HepG2 (cell line): ENCODE results near the gene ZFP69. TPM values are rescaled to one million over a fixed set of nuclear protein-coding genes. Genes with fewer than 3 reads are reported as not detected.

Source experiments
- ARNTL ChIP-seq: sonication (generic); formaldehyde crosslinking; IDR thresholded peaks from 2 replicates; pipeline ENCODE4 v1.4.0; 2020; ENCODE audit warnings: mild to moderate bottlenecking, missing genetic modification reagents
- ATF1 ChIP-seq: IDR thresholded peaks from 2 replicates; pipeline ENCODE4 v1.6.1; 2016; ENCODE audit warnings: mild to moderate bottlenecking, control low read depth
- CREB1 ChIP-seq, 2 experiments: fragments of 450-650 bp in 1 of 2; IDR thresholded peaks; 2 replicates each; pipeline ENCODE4 v1.6.1; 2016 to 2017; ENCODE audit warnings: control low read depth in 1 of 2, mild to moderate bottlenecking in 1 of 2, missing compliant biosample characterization in 1 of 2, missing genetic modification characterization in 1 of 2
- HMGA1 ChIP-seq: sonication (generic); formaldehyde crosslinking; conservative IDR thresholded peaks from 2 replicates; pipeline ENCODE4 v1.4.0; 2020; ENCODE audit warnings: missing genetic modification reagents
- HOXD1 ChIP-seq: sonication (generic); formaldehyde crosslinking; IDR thresholded peaks from 2 replicates; pipeline ENCODE4 v1.5.0; 2020; ENCODE audit warnings: missing genetic modification reagents
- MTA3 ChIP-seq: sonication (generic); formaldehyde crosslinking; IDR thresholded peaks from 2 replicates; pipeline ENCODE4 v1.4.0; 2020; ENCODE audit warnings: missing genetic modification reagents
- NR3C1 ChIP-seq: sonication (generic); formaldehyde crosslinking; IDR thresholded peaks from 2 replicates; pipeline ENCODE4 v1.4.0; 2020; ENCODE audit warnings: missing genetic modification reagents
- SIX4 ChIP-seq: sonication (generic); formaldehyde crosslinking; IDR thresholded peaks from 2 replicates; pipeline ENCODE4 v1.4.0; 2020; ENCODE audit warnings: missing genetic modification reagents
- YEATS2 ChIP-seq: sonication (generic); formaldehyde crosslinking; IDR thresholded peaks from 2 replicates; pipeline ENCODE4 v1.4.0; 2020; ENCODE audit warnings: missing genetic modification reagents, borderline replicate concordance
- ZFAT ChIP-seq: sonication (generic); formaldehyde crosslinking; conservative IDR thresholded peaks from 2 replicates; pipeline ENCODE4 v1.8.1; 2023; ENCODE audit warnings: missing genetic modification reagents, inconsistent platforms
- ZFP37 ChIP-seq: sonication (generic); formaldehyde crosslinking; IDR thresholded peaks from 2 replicates; pipeline ENCODE4 v1.4.0; 2020; ENCODE audit warnings: missing genetic modification reagents, borderline replicate concordance
- ZNF572 ChIP-seq: sonication (generic); formaldehyde crosslinking; IDR thresholded peaks from 2 replicates; pipeline ENCODE4 v1.5.1; 2020; ENCODE audit warnings: mild to moderate bottlenecking, missing genetic modification reagents
- ZNF737 ChIP-seq: sonication (generic); formaldehyde crosslinking; IDR thresholded peaks from 2 replicates; pipeline ENCODE4 v1.5.0; 2020; ENCODE audit warnings: missing genetic modification reagents, mild to moderate bottlenecking, borderline replicate concordance
- ZNF839 ChIP-seq: sonication (generic); formaldehyde crosslinking; IDR thresholded peaks from 2 replicates; pipeline ENCODE4 v1.4.0; 2020; ENCODE audit warnings: missing genetic modification reagents, mild to moderate bottlenecking, borderline replicate concordance
- ZSCAN30 ChIP-seq: sonication (generic); formaldehyde crosslinking; IDR thresholded peaks from 2 replicates; pipeline ENCODE4 v1.5.0; 2020; ENCODE audit warnings: mild to moderate bottlenecking, missing genetic modification reagents
- polyA plus RNA-seq, 8 experiments: library from polyadenylated mRNA; depleted of rRNA in 3 of 8; stranded (reverse) in 7 of 8; unstranded in 1 of 8; fragments of >200 nt; fragmentation: Illumina TruSeq in 4 of 8; extraction: Trizol in 4 of 8; gene quantifications; 2 replicates each; pipeline versions ENCODE4 v1.2.1 to v1.2.3, GENCODE V29; 2011 to 2016; ENCODE audit warnings: low read depth in 4 of 8, missing spikeins in 1 of 8, mixed read lengths in 1 of 8; ENCODE audit not compliant: insufficient read depth in 1 of 8
- total RNA-seq, 5 experiments: library from RNA; depleted of rRNA; stranded (reverse); fragments of >200 nt; fragmentation: Illumina TruSeq; extraction: Trizol; gene quantifications; 2 replicates each; pipeline ENCODE4 v1.2.3, GENCODE V29; 2016; ENCODE audit warnings: low read depth in 1 of 5
- TF ChIP-seq, protein P1 (sequence below): sonication (generic); formaldehyde crosslinking; IDR thresholded peaks from 2 replicates; pipeline ENCODE4 v1.5.1; 2020; ENCODE audit warnings: missing genetic modification reagents, mild to moderate bottlenecking, borderline replicate concordance
- TF ChIP-seq, protein P2 (sequence below): sonication (generic); formaldehyde crosslinking; IDR thresholded peaks from 2 replicates; pipeline ENCODE4 v1.4.0; 2020; ENCODE audit warnings: low read depth, mild to moderate bottlenecking, missing genetic modification reagents
- TF ChIP-seq, protein P3 (sequence below): sonication (generic); formaldehyde crosslinking; IDR thresholded peaks from one replicate; pipeline ENCODE4 v1.5.1; 2020; ENCODE audit warnings: mild to moderate bottlenecking, missing genetic modification reagents; ENCODE audit errors: not compliant biosample characterization

ZFP69 gene
- total and polyA plus RNA-seq, 2 of the 13 experiments (the other 11 are each of a cell fraction or from before 2014, with no cell fraction given), result 2.6 to 5.6 TPM

DNA sequence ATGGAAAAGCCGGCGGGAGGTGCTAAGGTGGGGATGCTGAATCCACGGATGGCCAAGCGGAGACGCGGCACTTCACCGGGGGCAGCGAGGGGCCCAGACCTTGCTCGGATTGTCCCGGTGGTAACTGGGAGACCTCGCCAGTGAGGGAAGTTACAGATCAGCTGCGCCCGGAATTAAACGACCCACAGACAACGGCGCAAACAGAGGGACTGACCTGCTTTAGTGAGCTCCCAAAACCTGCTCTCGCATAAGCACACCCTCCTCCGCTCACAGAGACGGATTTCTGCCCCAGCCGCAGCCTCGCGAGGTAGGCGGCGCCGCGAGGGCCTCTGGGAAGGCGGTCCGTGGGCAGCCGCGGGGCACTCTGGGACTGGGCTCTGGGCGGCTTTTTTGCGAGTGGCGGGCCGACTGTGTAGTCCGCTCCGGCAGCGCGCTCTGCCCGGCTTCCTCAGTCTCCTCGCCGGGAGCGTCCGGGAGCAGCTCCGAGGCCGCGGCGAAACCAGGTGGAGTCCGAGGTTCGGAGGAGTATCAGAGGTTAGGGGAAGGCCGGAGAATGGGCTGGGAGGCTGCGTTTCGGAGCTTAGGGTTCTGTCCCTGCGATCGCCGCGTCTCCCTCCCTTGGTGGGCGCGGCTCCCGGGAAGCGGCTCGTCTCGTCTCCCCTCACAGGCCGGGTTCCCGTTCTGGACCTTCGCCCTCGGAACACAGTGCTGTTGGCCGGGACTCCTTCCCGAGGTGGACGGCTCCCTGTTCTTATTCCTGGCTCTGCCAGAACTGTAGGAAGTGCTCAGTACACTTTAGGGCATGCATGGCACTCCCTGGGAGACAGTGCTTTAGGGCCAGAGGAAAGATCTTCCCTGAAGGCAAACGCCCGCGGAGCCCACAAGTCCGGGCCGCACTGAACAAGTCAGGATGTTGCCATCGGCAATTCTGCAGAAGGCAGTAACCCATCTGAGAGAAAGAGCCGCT is 31.6 kb downstream of the ZFP69 start, which contains the start of gene EXO5 (continued):
- TF ChIP-seq, protein P1, sequence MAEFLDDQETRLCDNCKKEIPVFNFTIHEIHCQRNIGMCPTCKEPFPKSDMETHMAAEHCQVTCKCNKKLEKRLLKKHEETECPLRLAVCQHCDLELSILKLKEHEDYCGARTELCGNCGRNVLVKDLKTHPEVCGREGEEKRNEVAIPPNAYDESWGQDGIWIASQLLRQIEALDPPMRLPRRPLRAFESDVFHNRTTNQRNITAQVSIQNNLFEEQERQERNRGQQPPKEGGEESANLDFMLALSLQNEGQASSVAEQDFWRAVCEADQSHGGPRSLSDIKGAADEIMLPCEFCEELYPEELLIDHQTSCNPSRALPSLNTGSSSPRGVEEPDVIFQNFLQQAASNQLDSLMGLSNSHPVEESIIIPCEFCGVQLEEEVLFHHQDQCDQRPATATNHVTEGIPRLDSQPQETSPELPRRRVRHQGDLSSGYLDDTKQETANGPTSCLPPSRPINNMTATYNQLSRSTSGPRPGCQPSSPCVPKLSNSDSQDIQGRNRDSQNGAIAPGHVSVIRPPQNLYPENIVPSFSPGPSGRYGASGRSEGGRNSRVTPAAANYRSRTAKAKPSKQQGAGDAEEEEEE (CRISPR knock-in tag), result no peak
- TF ChIP-seq ZNF737 (CRISPR knock-in tag) (no peak), NR3C1 (CRISPR knock-in tag) (no peak), ATF1 (CRISPR knock-in tag) (no peak), HMGA1 (CRISPR knock-in tag) (no peak), YEATS2 (CRISPR knock-in tag) (peak; percentile 96), SIX4 (CRISPR knock-in tag) (0 out of 2 replicates have a peak, but pooled peaks have one; percentile 50), ZFP37 (CRISPR knock-in tag) (0 out of 2 replicates have a peak, but pooled peaks have one; percentile 47), CREB1 (IDR thresholded peaks at IDR 0.05) (no peak), CREB1 (CRISPR knock-in tag; IDR thresholded peaks at IDR 0.05) (peak; percentile 79), ZSCAN30 (CRISPR knock-in tag) (no peak), ZNF839 (no peak), MTA3 (CRISPR knock-in tag) (no peak), ZNF572 (CRISPR knock-in tag) (no peak; the same call in 1 of the 2 replicates), ARNTL (no peak), HOXD1 (peak; percentile 93), ZFAT (CRISPR knock-in tag) (peak; percentile 74; the same call in 1 of the 2 replicates)
- TF ChIP-seq, protein P2, sequence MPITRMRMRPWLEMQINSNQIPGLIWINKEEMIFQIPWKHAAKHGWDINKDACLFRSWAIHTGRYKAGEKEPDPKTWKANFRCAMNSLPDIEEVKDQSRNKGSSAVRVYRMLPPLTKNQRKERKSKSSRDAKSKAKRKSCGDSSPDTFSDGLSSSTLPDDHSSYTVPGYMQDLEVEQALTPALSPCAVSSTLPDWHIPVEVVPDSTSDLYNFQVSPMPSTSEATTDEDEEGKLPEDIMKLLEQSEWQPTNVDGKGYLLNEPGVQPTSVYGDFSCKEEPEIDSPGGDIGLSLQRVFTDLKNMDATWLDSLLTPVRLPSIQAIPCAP (CRISPR knock-in tag), result peak; percentile 59; the same call in 1 of the 2 replicates
- TF ChIP-seq, protein P3, sequence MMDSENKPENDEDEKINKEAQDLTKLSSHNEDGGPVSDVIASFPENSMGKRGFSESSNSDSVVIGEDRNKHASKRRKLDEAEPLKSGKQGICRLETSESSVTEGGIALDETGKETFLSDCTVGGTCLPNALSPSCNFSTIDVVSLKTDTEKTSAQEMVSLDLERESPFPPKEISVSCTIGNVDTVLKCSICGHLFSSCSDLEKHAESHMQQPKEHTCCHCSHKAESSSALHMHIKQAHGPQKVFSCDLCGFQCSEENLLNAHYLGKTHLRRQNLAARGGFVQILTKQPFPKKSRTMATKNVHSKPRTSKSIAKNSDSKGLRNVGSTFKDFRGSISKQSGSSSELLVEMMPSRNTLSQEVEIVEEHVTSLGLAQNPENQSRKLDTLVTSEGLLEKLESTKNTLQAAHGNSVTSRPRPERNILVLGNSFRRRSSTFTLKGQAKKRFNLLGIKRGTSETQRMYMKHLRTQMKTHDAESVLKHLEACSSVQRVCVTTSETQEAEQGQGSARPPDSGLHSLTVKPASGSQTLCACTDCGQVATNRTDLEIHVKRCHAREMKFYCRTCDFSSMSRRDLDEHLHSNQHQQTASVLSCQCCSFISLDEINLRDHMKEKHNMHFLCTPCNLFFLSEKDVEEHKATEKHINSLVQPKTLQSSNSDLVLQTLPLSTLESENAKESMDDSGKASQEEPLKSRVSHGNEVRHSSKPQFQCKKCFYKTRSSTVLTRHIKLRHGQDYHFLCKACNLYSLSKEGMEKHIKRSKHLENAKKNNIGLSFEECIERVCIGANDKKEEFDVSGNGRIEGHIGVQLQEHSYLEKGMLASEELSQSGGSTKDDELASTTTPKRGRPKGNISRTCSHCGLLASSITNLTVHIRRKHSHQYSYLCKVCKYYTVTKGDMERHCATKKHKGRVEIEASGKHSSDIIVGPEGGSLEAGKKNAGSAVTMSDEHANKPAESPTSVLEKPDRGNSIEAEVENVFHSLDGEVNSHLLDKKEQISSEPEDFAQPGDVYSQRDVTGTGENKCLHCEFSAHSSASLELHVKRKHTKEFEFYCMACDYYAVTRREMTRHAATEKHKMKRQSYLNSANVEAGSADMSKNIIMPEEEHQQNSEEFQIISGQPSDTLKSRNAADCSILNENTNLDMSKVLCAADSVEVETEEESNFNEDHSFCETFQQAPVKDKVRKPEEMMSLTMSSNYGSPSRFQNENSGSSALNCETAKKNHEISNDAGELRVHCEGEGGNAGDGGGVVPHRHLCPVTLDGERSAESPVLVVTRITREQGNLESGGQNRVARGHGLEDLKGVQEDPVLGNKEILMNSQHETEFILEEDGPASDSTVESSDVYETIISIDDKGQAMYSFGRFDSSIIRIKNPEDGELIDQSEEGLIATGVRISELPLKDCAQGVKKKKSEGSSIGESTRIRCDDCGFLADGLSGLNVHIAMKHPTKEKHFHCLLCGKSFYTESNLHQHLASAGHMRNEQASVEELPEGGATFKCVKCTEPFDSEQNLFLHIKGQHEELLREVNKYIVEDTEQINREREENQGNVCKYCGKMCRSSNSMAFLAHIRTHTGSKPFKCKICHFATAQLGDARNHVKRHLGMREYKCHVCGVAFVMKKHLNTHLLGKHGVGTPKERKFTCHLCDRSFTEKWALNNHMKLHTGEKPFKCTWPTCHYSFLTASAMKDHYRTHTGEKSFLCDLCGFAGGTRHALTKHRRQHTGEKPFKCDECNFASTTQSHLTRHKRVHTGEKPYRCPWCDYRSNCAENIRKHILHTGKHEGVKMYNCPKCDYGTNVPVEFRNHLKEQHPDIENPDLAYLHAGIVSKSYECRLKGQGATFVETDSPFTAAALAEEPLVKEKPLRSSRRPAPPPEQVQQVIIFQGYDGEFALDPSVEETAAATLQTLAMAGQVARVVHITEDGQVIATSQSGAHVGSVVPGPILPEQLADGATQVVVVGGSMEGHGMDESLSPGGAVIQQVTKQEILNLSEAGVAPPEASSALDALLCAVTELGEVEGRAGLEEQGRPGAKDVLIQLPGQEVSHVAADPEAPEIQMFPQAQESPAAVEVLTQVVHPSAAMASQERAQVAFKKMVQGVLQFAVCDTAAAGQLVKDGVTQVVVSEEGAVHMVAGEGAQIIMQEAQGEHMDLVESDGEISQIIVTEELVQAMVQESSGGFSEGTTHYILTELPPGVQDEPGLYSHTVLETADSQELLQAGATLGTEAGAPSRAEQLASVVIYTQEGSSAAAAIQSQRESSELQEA (CRISPR knock-in tag), result peak; percentile 79
